PFSK-1 (cell line): ENCODE measurements around the gene DLK1.

Source experiments
- SIN3A ChIP-seq: IDR thresholded peaks from 2 replicates; pipeline ENCODE4 v1.6.1; 2012; ENCODE audit warnings: mild to moderate bottlenecking, low read length, moderate library complexity, borderline replicate concordance; ENCODE audit not compliant: insufficient read depth
- TF ChIP-seq, protein P1 (sequence below), 2 experiments: IDR thresholded peaks; 2 replicates each; pipeline versions ENCODE4 v1.6.1 to v1.8.0; 2011 to 2012; ENCODE audit warnings: low read depth in 2 of 2, low read length in 2 of 2, control low read depth in 1 of 2, inconsistent platforms in 1 of 2, mild to moderate bottlenecking in 1 of 2, moderate library complexity in 1 of 2; ENCODE audit not compliant: insufficient read depth in 1 of 2

DNA sequence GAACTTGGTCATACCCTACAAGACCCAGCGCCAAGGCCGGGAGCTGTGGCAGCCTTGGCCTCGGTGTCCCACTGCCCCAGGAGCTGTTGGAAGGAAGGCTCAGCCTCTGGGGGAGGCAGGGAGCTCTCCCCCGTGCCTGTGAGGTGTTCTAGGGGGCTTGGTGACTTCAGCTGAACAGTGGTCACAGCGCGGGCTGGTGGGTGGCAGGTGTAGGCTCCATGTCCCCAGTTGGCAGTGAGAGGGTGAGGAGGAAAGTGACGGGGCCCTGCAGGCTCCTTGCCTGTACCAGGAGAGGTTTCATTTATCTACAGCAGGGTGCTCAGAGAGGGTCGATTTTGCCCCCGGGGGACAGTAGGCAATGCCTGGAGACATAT is 47.5 kb downstream of the DLK1 start:
- TF ChIP-seq, protein P1, sequence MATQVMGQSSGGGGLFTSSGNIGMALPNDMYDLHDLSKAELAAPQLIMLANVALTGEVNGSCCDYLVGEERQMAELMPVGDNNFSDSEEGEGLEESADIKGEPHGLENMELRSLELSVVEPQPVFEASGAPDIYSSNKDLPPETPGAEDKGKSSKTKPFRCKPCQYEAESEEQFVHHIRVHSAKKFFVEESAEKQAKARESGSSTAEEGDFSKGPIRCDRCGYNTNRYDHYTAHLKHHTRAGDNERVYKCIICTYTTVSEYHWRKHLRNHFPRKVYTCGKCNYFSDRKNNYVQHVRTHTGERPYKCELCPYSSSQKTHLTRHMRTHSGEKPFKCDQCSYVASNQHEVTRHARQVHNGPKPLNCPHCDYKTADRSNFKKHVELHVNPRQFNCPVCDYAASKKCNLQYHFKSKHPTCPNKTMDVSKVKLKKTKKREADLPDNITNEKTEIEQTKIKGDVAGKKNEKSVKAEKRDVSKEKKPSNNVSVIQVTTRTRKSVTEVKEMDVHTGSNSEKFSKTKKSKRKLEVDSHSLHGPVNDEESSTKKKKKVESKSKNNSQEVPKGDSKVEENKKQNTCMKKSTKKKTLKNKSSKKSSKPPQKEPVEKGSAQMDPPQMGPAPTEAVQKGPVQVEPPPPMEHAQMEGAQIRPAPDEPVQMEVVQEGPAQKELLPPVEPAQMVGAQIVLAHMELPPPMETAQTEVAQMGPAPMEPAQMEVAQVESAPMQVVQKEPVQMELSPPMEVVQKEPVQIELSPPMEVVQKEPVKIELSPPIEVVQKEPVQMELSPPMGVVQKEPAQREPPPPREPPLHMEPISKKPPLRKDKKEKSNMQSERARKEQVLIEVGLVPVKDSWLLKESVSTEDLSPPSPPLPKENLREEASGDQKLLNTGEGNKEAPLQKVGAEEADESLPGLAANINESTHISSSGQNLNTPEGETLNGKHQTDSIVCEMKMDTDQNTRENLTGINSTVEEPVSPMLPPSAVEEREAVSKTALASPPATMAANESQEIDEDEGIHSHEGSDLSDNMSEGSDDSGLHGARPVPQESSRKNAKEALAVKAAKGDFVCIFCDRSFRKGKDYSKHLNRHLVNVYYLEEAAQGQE (IDR thresholded peaks at IDR 0.05; ENCODE audit: insufficient read depth in 1 of 2, low read depth in 2 of 2, low read length in 2 of 2), result no peak
- TF ChIP-seq SIN3A, result no peak
